ENCODE measurements around the gene EFNA5.

- TF ChIP-seq CTCF (IDR thresholded peaks at IDR 0.05): no peak
- TF ChIP-seq POLR2A (IDR thresholded peaks at IDR 0.05): no peak
These were observed 268.1 kb downstream of the EFNA5 start for GRCh38 chr5:107402434-107403227.

Measured in lower leg skin (tissue), 3 donors.